HEK293 (cell line): ENCODE results near the gene TLX3.
A peak's percentile ranks its signal among the peaks of the same experiment; 100 is the strongest.

Source experiments
- SP2 ChIP-seq: fragments of 450-650 bp; formaldehyde crosslinking; IDR thresholded peaks from 2 replicates; pipeline ENCODE4 v1.5.1; 2016; ENCODE audit warnings: missing biosample characterization, missing genetic modification characterization
- ZEB2 ChIP-seq: fragments of 450-650 bp; formaldehyde crosslinking; IDR thresholded peaks from 2 replicates; pipeline ENCODE4 v1.5.1; 2016; ENCODE audit warnings: missing biosample characterization, missing genetic modification characterization
- ZNF138 ChIP-seq: fragments of 450-650 bp; formaldehyde crosslinking; IDR thresholded peaks from 2 replicates; pipeline ENCODE4 v1.5.1; 2016; ENCODE audit warnings: missing biosample characterization, missing genetic modification characterization, borderline replicate concordance
- TF ChIP-seq, protein P1 (sequence below): fragments of 450-650 bp; formaldehyde crosslinking; IDR thresholded peaks from 2 replicates; pipeline ENCODE4 v1.5.1; 2016; ENCODE audit warnings: missing biosample characterization, missing genetic modification characterization
- TF ChIP-seq, protein P2 (sequence below): fragments of 450-650 bp; formaldehyde crosslinking; IDR thresholded peaks from 2 replicates; pipeline ENCODE4 v1.5.1; 2016; ENCODE audit warnings: missing biosample characterization, missing genetic modification characterization
- TF ChIP-seq, protein P3 (sequence below): fragments of 450-650 bp; formaldehyde crosslinking; IDR thresholded peaks from 2 replicates; pipeline ENCODE4 v1.5.1; 2016; ENCODE audit warnings: missing biosample characterization, missing genetic modification characterization

DNA sequence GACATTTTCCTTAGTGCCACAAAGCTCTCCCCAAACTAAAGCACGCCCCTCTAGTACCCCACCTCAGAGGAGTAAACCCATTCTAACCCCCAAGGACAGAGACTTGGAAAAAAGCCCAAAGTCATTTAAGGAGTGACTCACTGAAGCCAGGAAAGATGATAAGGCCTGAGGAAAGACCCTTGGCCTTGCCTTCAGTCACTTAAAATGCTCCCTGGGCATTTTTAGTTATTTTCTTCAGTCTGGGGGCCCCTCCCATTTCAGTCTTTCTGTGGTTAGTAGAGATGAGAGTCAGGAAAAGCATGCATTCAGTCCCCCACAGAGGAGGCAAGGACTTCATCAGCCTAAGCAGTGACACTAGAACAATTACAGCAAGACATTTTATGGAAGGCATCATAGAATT, 13.7 kb upstream of the TLX3 start:
- TF ChIP-seq, protein P1, sequence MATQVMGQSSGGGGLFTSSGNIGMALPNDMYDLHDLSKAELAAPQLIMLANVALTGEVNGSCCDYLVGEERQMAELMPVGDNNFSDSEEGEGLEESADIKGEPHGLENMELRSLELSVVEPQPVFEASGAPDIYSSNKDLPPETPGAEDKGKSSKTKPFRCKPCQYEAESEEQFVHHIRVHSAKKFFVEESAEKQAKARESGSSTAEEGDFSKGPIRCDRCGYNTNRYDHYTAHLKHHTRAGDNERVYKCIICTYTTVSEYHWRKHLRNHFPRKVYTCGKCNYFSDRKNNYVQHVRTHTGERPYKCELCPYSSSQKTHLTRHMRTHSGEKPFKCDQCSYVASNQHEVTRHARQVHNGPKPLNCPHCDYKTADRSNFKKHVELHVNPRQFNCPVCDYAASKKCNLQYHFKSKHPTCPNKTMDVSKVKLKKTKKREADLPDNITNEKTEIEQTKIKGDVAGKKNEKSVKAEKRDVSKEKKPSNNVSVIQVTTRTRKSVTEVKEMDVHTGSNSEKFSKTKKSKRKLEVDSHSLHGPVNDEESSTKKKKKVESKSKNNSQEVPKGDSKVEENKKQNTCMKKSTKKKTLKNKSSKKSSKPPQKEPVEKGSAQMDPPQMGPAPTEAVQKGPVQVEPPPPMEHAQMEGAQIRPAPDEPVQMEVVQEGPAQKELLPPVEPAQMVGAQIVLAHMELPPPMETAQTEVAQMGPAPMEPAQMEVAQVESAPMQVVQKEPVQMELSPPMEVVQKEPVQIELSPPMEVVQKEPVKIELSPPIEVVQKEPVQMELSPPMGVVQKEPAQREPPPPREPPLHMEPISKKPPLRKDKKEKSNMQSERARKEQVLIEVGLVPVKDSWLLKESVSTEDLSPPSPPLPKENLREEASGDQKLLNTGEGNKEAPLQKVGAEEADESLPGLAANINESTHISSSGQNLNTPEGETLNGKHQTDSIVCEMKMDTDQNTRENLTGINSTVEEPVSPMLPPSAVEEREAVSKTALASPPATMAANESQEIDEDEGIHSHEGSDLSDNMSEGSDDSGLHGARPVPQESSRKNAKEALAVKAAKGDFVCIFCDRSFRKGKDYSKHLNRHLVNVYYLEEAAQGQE (tag by site-specific recombination), result no peak
- TF ChIP-seq, protein P2, sequence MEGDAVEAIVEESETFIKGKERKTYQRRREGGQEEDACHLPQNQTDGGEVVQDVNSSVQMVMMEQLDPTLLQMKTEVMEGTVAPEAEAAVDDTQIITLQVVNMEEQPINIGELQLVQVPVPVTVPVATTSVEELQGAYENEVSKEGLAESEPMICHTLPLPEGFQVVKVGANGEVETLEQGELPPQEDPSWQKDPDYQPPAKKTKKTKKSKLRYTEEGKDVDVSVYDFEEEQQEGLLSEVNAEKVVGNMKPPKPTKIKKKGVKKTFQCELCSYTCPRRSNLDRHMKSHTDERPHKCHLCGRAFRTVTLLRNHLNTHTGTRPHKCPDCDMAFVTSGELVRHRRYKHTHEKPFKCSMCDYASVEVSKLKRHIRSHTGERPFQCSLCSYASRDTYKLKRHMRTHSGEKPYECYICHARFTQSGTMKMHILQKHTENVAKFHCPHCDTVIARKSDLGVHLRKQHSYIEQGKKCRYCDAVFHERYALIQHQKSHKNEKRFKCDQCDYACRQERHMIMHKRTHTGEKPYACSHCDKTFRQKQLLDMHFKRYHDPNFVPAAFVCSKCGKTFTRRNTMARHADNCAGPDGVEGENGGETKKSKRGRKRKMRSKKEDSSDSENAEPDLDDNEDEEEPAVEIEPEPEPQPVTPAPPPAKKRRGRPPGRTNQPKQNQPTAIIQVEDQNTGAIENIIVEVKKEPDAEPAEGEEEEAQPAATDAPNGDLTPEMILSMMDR (tag by site-specific recombination), result no peak
- TF ChIP-seq, protein P3, sequence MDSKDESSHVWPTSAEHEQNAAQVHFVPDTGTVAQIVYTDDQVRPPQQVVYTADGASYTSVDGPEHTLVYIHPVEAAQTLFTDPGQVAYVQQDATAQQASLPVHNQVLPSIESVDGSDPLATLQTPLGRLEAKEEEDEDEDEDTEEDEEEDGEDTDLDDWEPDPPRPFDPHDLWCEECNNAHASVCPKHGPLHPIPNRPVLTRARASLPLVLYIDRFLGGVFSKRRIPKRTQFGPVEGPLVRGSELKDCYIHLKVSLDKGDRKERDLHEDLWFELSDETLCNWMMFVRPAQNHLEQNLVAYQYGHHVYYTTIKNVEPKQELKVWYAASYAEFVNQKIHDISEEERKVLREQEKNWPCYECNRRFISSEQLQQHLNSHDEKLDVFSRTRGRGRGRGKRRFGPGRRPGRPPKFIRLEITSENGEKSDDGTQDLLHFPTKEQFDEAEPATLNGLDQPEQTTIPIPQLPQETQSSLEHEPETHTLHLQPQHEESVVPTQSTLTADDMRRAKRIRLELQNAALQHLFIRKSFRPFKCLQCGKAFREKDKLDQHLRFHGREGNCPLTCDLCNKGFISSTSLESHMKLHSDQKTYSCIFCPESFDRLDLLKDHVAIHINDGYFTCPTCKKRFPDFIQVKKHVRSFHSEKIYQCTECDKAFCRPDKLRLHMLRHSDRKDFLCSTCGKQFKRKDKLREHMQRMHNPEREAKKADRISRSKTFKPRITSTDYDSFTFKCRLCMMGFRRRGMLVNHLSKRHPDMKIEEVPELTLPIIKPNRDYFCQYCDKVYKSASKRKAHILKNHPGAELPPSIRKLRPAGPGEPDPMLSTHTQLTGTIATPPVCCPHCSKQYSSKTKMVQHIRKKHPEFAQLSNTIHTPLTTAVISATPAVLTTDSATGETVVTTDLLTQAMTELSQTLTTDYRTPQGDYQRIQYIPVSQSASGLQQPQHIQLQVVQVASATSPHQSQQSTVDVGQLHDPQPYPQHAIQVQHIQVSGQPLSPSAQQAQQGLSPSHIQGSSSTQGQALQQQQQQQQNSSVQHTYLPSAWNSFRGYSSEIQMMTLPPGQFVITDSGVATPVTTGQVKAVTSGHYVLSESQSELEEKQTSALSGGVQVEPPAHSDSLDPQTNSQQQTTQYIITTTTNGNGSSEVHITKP (tag by site-specific recombination), result no peak
- TF ChIP-seq SP2 (tag by site-specific recombination) (no peak), ZNF138 (tag by site-specific recombination) (no peak), ZEB2 (tag by site-specific recombination) (0 out of 2 replicates have a peak, but pooled peaks have one; percentile 28)
